Measurements from ENCODE around the gene DHX30. TPM values are rescaled to one million over a fixed set of nuclear protein-coding genes. Genes with fewer than 3 reads are reported as not detected.

Gene DHX30
- total RNA-seq, 1 donor from 2014 or later, result 55.0 TPM

DNA sequence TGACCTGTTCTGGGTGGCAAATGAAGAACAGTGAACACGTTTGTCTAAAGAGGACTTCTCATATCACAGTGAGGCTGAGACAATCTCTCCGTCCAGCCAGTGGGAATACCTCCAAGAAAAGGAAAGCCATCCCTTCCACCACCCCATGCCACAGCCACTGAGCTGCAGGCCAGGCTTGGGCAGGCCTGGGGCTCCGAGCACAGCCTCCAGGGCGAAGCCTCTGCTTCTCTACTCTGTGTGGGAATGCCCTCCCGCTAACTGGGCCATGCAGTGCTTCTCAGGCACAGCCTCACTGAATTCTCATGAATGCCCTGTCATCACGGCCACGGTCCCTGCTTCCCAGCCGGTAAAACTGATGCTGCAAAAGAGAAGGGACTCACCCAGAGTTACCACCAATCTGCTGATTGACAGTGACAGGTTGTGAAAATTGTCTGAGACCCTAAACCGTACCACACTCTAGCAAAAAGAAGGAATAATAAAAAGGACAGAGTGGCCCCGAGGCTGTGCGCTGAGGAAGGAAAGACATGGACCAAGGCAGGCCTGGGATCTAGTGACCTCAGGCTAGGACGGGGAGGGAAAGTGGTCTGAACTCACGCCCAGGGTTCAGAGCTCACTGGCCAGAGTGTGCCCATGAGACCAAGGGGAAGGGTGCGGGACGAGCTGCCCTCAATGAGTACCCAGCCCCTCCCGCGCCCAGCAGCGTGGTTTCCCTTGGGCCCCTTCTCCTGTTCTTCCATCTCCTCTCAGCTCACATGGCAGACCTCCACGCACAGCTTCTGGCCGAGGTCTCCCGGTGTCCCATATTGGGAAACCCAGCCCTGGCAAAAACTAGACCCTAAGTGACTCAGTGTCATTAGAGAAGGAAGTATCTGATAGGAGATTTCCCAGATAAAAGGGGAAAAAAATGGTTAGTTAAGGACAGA, 52.8 kb downstream of the DHX30 start:
- Histone ChIP-seq H3K27ac (no peak overlapping the region), H3K4me3 (no peak overlapping the region), H3K27me3 (no peaks in the 10 kb centered on the region), H3K9me3 (no peaks in the 10 kb centered on the region), H3K36me3 (peaks cover 0 to 70% of the 10 kb centered on the region in 2 donors), H3K4me1 (no peaks in the 10 kb centered on the region)
- TF ChIP-seq POLR2A (IDR thresholded peaks at IDR 0.05), result no peak
- TF ChIP-seq POLR2AphosphoS5 (IDR thresholded peaks at IDR 0.05; ENCODE audit: insufficient read depth in 1 of 2, low read depth in 1 of 2), result no peak
- TF ChIP-seq, protein P1, sequence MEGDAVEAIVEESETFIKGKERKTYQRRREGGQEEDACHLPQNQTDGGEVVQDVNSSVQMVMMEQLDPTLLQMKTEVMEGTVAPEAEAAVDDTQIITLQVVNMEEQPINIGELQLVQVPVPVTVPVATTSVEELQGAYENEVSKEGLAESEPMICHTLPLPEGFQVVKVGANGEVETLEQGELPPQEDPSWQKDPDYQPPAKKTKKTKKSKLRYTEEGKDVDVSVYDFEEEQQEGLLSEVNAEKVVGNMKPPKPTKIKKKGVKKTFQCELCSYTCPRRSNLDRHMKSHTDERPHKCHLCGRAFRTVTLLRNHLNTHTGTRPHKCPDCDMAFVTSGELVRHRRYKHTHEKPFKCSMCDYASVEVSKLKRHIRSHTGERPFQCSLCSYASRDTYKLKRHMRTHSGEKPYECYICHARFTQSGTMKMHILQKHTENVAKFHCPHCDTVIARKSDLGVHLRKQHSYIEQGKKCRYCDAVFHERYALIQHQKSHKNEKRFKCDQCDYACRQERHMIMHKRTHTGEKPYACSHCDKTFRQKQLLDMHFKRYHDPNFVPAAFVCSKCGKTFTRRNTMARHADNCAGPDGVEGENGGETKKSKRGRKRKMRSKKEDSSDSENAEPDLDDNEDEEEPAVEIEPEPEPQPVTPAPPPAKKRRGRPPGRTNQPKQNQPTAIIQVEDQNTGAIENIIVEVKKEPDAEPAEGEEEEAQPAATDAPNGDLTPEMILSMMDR (IDR thresholded peaks at IDR 0.05), result no peak
- intact Hi-C loops (cut with DNase I), result no loop called here
- no peak for DNase-seq (ENCODE audit: extremely low spot score in 2 of 2)

DNA sequence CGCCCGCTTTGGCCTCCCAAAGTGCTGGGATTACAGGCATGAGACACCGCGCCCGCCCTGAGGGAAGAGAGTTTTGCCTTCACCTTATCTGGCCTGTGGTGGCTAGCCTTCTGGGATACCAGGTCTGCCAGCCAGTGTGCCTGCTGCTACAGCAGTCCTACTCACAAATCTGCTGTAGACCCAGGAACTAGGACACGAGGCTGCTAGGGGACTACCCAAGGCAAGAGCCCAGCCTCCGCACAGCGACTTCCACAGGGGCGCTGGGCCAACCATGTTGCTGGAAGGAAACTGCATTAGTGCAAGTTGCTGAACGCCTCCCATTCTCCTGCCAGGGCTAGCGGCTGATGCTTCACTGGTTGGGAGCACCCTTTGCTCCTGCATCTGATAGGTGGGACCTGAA, 53.7 kb downstream of the DHX30 start:
- no peak for TF ChIP-seq POLR2AphosphoS5 (IDR thresholded peaks at IDR 0.05; ENCODE audit: insufficient read depth in 1 of 2, low read depth in 1 of 2)
- TF ChIP-seq POLR2A (IDR thresholded peaks at IDR 0.05), result no peak
- TF ChIP-seq, protein P1 (IDR thresholded peaks at IDR 0.05), result no peak
- Histone ChIP-seq H3K9me3 (no peaks in the 10 kb centered on the region), H3K4me1 (no peaks in the 10 kb centered on the region), H3K27me3 (no peaks in the 10 kb centered on the region), H3K27ac (no peak overlapping the region), H3K4me3 (no peak overlapping the region), H3K36me3 (peaks cover 0 to 61% of the 10 kb centered on the region in 2 donors)
- no peak for DNase-seq (ENCODE audit: extremely low spot score in 2 of 2)
- intact Hi-C loops (cut with DNase I), result no loop called here

DNA sequence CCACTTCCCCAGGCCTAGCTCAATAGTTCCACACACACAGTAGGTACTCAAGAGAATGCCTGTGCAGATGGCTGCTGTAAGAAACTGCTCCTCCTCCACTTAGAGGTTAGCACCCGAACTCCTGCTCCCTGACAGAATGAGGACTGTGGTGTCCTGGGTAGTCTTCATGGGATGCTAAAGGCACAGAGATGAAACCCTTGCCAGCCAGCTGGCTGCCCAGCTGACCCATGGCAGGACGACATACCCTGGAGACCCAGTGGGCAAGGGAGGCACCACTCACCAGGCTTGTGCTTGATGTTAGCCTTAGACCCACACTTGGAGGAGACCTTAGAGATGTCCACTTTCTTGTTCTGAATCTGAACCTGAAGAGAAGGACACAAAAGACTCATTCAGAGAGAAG, 54.2 kb downstream of the DHX30 start:
- H3K9me3 ChIP-seq, result no peaks in the 10 kb centered on the region
- DNase-seq (ENCODE audit: extremely low spot score in 2 of 2), result no peak
- H3K36me3 ChIP-seq, result peaks cover 0 to 61% of the 10 kb centered on the region in 2 donors
- H3K27me3 ChIP-seq, result no peaks in the 10 kb centered on the region
- H3K4me1 ChIP-seq, result no peaks in the 10 kb centered on the region
- intact Hi-C loops (cut with DNase I), result no loop called here
- TF ChIP-seq POLR2A (IDR thresholded peaks at IDR 0.05), result no peak
- H3K27ac ChIP-seq, result no peak overlapping the region
- H3K4me3 ChIP-seq, result no peak overlapping the region

DNA sequence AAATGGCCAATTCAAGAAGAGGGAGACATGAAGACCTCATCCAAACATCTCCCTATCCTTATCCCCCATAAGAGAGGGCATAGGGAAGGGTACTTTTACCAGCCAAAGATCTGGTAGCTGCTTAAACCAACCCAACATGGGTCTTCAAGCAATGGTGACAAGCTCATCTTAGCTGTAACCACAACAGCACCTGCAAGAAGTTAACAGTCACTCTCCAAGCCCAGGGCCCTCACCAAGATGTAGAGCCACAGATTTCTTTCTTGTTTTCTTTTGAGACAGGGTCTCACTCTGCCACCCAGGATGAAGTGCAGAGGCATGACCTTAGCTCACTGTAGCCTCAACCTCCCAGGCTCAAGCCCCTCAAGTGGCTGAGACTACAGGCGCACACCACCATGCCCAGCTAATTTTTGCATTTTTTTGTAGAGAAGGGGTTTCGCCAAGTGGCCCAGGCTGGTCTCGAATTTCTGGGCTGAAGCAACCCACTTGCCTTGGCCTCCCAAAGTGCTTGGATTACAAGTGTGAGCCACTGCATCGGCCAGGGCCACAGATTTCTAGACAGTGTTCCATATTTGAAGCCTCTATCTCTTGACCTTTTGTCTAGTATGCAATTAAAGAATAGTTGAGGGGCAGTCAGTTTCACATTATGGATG, 57.1 kb downstream of the DHX30 start:
- intact Hi-C loops (cut with DNase I), result no loop called here
- no peaks in the 10 kb centered on the region for H3K9me3 ChIP-seq
- no peaks in the 10 kb centered on the region for H3K4me1 ChIP-seq
- TF ChIP-seq POLR2AphosphoS5 (IDR thresholded peaks at IDR 0.05; ENCODE audit: insufficient read depth in 1 of 2, low read depth in 1 of 2) (no peak), POLR2A (IDR thresholded peaks at IDR 0.05) (no peak)
- H3K27me3 ChIP-seq, result no peaks in the 10 kb centered on the region
- no peak for DNase-seq (ENCODE audit: extremely low spot score in 2 of 2)
- H3K27ac ChIP-seq, result no peak overlapping the region
- no peak overlapping the region for H3K4me3 ChIP-seq
- peaks cover under 1 to 55% of the 10 kb centered on the region in 2 donors for H3K36me3 ChIP-seq

DNA sequence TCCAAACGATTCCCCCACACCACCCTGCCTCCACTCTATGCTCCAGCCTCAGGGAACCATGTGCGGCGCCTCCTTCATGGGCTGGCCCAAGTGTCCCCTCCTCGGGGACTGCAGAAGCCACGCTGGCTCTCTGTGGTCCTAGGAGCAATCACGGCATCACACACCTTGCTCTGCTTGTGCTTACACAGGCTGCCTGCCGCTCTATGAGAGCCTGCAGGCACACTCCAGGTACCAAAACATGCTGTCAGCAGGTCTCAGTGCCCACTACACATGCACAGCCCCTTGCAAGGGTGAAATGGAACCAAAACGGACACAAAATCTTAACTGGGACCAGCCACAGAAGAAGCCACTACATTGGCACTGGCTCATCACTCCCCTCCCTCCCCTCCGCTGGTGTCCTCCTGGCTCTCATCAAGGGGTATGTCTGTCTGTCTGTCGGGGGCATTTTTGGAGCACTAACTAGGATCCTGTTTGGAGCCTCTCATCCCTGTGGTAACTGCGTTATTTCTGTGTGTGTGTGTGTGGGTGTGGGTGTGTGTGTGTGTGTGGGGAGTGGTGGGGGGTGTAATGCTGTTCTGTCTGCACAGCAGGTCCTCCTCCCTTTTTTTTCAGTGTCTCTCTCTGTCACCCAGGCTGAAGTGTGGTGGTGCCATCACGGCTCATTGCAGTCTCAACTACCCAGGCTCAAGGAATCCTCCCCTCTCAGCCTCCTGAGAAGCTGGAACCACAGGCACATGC, 60.6 kb downstream of the DHX30 start:
- Histone ChIP-seq H3K9me3 (no peaks in the 10 kb centered on the region), H3K36me3 (peaks cover 3 to 59% of the 10 kb centered on the region in 2 donors), H3K4me3 (no peak overlapping the region), H3K4me1 (no peaks in the 10 kb centered on the region), H3K27ac (no peak overlapping the region), H3K27me3 (no peaks in the 10 kb centered on the region)
- DNase-seq (ENCODE audit: extremely low spot score in 2 of 2), result no peak
- intact Hi-C loops (cut with DNase I), result no loop called here
- TF ChIP-seq, protein P1 (IDR thresholded peaks at IDR 0.05), result no peak
- TF ChIP-seq POLR2AphosphoS5 (IDR thresholded peaks at IDR 0.05; ENCODE audit: insufficient read depth in 1 of 2, low read depth in 1 of 2), result no peak
